HCEC 1CT (cell line): ENCODE data around the gene RYK.

Source experiments
- DNase-seq: peaks from one replicate; pipeline ENCODE4 v3.0.0-alpha.2; 2017

The RYK gene

DNA sequence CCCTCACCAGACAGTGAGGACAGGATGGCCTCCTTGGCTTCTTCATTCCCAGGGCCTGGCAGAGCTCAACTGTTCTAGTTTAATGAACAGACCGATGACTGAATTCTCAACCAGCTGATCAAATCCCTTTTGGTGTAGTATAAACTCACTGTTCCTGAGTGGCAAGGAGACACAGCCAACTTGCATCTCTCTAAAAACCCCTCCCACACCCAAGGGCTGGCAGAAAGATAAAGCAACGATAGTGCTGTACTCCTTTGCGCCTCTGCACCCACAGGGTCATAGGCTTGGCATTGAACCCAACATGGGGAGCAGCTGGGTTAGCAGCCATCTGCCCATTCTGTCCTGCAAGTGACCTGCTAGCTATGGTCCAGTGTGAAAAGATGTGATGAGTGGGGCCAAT is 103.2 kb downstream of the RYK start:
- DNase-seq = no peak

DNA sequence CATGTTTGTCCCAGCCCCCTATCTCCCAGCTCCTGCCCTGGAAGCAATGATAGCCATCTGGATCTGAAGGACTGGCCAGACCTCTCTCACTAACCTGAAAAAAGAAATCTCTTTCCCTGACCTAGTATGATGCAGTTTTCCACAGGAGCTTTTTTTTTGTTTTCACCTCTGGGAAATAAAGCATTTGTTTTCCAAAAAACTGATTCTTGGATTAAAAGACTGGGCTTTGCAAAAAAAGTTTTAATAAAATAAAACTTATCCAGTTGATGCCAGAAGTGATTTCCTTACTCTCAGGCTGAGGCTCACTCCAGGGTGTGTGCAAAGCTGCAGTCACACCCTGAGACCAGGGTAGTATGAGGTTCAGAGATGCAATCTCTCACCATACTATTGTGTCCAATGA is 104.0 kb downstream of the RYK start:
- DNase-seq = no peak

- no peak for DNase-seq
Observed at GRCh38 chr3:134145183-134145582, 105.5 kb downstream of the RYK start.

DNA sequence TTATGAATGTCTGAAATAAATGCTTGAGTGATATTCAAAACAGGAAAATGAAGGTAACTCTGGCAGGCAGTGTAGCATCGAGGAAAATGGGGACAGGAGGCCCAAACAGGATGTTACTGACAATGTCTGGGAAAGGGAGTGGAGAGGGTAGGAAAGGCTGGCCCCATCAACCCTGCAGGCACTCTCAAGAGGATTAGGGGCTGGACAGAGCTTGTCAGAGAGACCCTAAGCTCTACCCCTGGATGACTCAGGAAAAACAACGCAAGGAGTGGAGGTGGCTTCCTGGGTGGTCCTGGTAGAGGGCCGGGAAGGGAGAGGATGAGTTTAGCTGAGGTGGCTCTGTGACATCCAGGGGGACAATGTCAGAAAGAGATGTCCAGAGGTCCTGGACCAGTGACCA is 106.0 kb downstream of the RYK start:
- DNase-seq = no peak

DNA sequence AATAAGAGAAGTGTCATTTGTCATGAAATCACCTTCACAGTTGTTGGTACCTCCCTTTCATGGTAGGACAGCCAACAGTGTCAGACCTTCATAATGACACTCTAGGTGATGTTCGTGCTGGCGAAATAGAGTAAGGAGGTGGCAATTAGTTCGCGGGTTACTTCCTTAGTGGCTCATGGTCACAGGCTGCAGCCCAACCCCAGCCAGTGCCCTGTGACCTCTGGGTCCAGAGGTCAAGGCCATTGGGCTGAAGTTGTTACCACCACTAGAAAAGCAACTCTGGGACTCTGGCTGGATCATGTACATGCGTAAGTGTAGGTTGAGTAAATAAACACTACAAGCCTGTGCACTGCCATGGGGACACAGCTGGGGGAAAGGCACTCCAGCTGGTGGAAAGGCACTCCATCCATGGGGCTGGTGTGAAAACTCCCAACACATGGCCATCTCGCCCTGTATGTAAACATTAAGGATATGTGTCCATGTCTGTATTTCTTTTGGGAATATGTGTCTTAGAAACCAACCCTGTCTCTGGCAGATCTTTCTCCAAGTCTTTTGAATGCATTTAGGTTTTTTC is 106.7 kb downstream of the RYK start:
- no peak for DNase-seq

GRCh38 chr3:134136604-134137003 is 114.1 kb downstream of the RYK start:
- no peak for DNase-seq

DNA sequence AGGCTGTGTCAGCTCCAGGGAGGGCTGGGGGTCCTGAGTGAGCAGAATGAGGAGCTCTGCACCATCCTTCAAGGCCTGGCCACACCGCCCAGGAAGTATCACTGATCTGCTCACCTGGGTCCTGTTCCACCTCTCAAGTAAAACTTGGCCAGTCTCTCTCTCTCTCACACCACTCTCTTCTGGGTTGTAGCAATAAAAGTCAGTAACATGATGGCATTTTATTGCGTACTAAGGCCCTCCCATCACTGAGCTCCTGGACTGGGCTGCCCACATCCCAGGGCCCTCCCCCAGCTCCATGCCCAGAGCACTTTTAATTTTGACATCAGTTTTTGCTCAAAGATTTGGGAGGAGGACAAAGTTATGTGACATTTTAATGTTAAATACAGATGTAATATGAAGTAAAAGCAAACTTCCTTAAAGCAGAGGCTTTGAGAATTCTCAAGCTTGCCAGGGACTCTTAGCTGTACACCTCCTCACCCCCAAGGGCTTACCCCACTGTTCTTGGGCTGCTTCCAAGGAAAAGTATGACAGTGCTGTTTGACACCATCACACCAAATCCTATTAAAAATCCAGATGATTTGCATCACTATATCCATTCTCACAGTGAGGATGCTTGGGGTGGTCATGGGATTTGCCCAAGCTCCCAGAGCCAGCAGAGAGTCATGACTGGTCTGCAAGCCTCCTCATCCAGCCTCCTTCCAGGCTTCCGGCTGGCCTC is 115.8 kb downstream of the RYK start:
- DNase-seq = no peak

DNA sequence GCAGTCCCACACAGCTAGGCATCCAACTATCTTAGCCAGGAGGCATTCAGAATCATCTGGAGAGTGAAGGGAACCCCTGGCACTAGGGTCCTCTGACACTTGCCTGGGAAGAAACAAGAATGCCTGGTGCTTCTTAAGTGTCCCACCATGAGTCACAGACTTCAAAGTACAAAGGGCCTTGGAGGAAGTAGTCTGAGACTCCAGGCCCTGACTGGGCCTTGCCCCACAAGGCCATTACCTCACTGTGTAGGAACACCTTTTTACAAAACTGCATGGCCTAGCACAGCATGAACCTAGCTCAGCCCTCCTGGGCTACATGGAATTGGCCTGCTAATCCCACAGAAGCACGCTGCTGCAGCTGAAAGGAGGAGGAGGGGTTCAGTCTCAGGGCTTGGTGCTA is 116.4 kb downstream of the RYK start:
- DNase-seq = no peak

DNA sequence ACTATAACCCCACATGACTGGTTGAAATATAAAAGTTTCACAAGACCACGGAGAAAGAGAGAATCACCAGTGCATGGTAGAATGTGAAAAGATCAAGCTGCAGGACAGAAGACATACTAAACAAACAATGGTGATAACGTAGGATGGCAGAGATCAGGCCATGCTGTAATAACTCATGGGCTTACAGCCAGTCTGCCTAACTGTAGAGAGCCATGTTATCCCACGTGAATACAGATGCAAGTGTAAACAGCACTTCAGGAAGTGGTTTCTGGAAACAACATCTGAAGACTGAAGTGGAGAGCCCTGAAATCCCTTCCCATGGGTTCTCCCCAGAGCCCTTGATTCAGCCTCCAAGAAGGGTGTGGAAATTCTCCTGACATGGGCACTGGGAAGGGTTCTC is 117.7 kb downstream of the RYK start:
- no peak for DNase-seq

DNA sequence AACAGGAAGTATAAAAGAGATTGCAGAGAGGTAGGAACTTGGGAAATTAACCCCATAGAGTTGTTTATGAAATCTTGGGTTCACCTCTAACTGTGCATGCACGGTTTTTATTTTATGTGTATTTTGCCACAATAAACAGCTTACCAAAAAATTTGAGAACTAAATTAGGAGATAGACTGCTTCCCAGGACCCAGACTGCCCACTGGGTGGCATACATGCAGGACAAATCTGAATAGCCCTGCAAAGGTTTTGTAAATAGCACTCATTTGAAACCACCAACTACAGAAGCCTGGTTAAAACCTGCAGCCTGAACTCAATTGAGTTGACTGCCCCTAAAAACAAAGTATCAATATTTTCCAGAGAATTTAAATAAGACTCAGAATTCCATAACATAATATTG is 124.5 kb downstream of the RYK start:
- DNase-seq = no peak

- DNase-seq = no peak
Observed at GRCh38 chr3:134114726-134115125, 135.9 kb downstream of the RYK start.

GRCh38 chr3:134111616-134112015 is 139.0 kb downstream of the RYK start:
- DNase-seq = no peak

DNA sequence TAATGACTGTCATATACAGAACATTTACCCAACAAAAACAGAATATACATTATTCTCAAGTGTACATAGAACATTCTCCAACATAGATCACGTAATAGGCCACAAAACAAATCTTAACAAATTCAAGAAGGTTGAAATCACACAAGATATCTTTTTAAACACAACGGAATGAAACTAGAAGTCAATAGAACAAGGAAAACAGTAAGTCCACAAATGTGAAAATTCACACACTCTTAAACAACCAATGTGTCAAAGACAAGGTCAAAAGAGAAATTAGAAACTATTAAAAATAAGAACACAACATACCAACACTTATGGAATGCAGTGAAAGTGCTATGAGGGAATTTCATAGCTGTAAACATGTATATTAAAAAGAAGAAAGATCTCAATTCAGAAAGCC is 139.7 kb downstream of the RYK start:
- no peak for DNase-seq
